ENCODE measurements around the gene SLC12A5. TPM values are rescaled to one million over a fixed set of nuclear protein-coding genes. Genes with fewer than 3 reads are reported as not detected.

The SLC12A5 gene
- total RNA-seq, 6 experiments from 2014 or later: 0.32 to 0.91 (median 0.64) TPM; not detected in 3

- Histone ChIP-seq H3K36me3 (no peaks in the 10 kb centered on the region), H3K27ac (no peak overlapping the region), H3K4me1 (peaks cover 0 to 11% (median 5%) of the 10 kb centered on the region in 4 donors), H3K4me3 (no peak overlapping the region), H3K9me3 (no peaks in the 10 kb centered on the region), H3K27me3 (peaks cover 0 to 7% of the 10 kb centered on the region in 2 donors)
- DNase-seq: no peak
- intact Hi-C loops (cut with DNase I): loop anchor here in 1 of 2 donors (10.0 kb wide), 1 partner anchor 78 kb away; no protein-coding TSS in a partner anchor
- 49% methylated on average over 4 of the region's 4 CpGs for WGBS (ENCODE audit: insufficient coverage, low coverage, low lambda C conversion rate, missing lambda C conversion rate)
- ATAC-seq: no peak
- TF ChIP-seq POLR2A (IDR thresholded peaks at IDR 0.05) (no peak), CTCF (IDR thresholded peaks at IDR 0.05) (no peak)
These were observed 11.7 kb upstream of the SLC12A5 start for GRCh38 chr20:46017272-46017671.

GRCh38 chr20:46018112-46018511, 10.9 kb upstream of the SLC12A5 start:
- peaks cover 0 to 7% of the 10 kb centered on the region in 2 donors for H3K27me3 ChIP-seq
- DNase-seq: no peak
- 58% methylated on average over 4 of the region's 4 CpGs for WGBS (ENCODE audit: insufficient coverage, low coverage, low lambda C conversion rate, missing lambda C conversion rate)
- H3K4me3 ChIP-seq: no peak overlapping the region
- peaks cover 0 to 11% (median 5%) of the 10 kb centered on the region in 4 donors for H3K4me1 ChIP-seq
- no peak for ATAC-seq
- H3K36me3 ChIP-seq: no peaks in the 10 kb centered on the region
- no peaks in the 10 kb centered on the region for H3K9me3 ChIP-seq
- H3K27ac ChIP-seq: no peak overlapping the region
- TF ChIP-seq POLR2A (IDR thresholded peaks at IDR 0.05): no peak
- TF ChIP-seq CTCF (IDR thresholded peaks at IDR 0.05): no peak
- intact Hi-C loops (cut with DNase I): loop anchor here in 1 of 2 donors (10.0 kb wide), 1 partner anchor 77 kb away; no protein-coding TSS in a partner anchor

- Histone ChIP-seq H3K4me1 (peaks cover 0 to 11% (median 5%) of the 10 kb centered on the region in 4 donors), H3K36me3 (no peaks in the 10 kb centered on the region), H3K27ac (no peak overlapping the region), H3K4me3 (no peak overlapping the region), H3K9me3 (no peaks in the 10 kb centered on the region), H3K27me3 (peaks cover 0 to 7% of the 10 kb centered on the region in 2 donors)
- intact Hi-C loops (cut with DNase I): loop anchor here in 1 of 2 donors (10.0 kb wide), 1 partner anchor 76 kb away; no protein-coding TSS in a partner anchor
- TF ChIP-seq CTCF (IDR thresholded peaks at IDR 0.05) (no peak), POLR2A (IDR thresholded peaks at IDR 0.05) (no peak)
- WGBS (ENCODE audit: insufficient coverage, low coverage, low lambda C conversion rate, missing lambda C conversion rate): 47% methylated on average over 6 of the region's 6 CpGs
- no peak for DNase-seq
- ATAC-seq: no peak
These were observed 10.4 kb upstream of the SLC12A5 start for GRCh38 chr20:46018611-46019010.

GRCh38 chr20:46020555-46020954, 8.5 kb upstream of the SLC12A5 start:
- intact Hi-C loops (cut with DNase I): loop anchor here (10.0 kb wide), 2 partner anchors 54 to 154 kb away; no protein-coding TSS in a partner anchor
- Histone ChIP-seq H3K27ac (no peak overlapping the region), H3K4me3 (no peak overlapping the region), H3K9me3 (no peaks in the 10 kb centered on the region), H3K4me1 (no peaks in the 10 kb centered on the region), H3K36me3 (no peaks in the 10 kb centered on the region), H3K27me3 (peaks cover 0 to 7% of the 10 kb centered on the region in 2 donors)
- DNase-seq (no peak), ATAC-seq (peak in 1 of 4 donors; percentile 25)
- no peak for TF ChIP-seq CTCF (IDR thresholded peaks at IDR 0.05)
- no peak for TF ChIP-seq POLR2A (IDR thresholded peaks at IDR 0.05)
- WGBS (ENCODE audit: insufficient coverage, low coverage, low lambda C conversion rate, missing lambda C conversion rate): 62% methylated on average over 4 of the region's 4 CpGs

All from right lobe of liver (tissue), 6 donors.